ENCODE data around the gene KHDC1L.
"Not testable (repeated sequence)": the region's sequence is repeated elsewhere in the genome, so short reads cannot be mapped to it uniquely, and the experiment has no call there.

KHDC1L gene

DNA sequence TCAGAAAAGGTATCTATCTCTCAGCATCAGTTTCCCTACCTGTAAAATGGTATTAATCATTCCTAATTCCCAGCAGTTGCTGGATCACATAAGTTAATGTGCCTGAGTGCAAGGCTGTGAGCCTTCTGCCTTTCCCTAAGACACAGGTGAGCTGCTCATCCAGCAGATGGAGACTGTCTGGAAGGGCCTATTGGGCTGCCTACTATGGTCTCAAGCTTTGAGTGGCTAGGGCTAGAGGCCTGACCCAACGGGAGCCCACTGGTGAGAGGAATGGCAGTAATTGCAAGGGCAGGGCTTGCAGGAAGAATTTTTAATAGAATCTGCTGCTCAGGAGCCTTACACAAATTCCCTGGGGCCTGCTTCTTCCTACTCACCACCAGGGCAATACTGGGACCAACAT is 33.4 kb upstream of the KHDC1L start:
- H3K4me3 ChIP-seq (replicated peaks; ENCODE audit: low read depth, low read length): no peak overlapping the region
- TF ChIP-seq, protein P1, sequence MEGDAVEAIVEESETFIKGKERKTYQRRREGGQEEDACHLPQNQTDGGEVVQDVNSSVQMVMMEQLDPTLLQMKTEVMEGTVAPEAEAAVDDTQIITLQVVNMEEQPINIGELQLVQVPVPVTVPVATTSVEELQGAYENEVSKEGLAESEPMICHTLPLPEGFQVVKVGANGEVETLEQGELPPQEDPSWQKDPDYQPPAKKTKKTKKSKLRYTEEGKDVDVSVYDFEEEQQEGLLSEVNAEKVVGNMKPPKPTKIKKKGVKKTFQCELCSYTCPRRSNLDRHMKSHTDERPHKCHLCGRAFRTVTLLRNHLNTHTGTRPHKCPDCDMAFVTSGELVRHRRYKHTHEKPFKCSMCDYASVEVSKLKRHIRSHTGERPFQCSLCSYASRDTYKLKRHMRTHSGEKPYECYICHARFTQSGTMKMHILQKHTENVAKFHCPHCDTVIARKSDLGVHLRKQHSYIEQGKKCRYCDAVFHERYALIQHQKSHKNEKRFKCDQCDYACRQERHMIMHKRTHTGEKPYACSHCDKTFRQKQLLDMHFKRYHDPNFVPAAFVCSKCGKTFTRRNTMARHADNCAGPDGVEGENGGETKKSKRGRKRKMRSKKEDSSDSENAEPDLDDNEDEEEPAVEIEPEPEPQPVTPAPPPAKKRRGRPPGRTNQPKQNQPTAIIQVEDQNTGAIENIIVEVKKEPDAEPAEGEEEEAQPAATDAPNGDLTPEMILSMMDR (IDR thresholded peaks at IDR 0.05; ENCODE audit: insufficient read depth, low read length, poor library complexity, severe bottlenecking): no peak
- no peak for DNase-seq (ENCODE audit: extremely low read depth, insufficient read length)
- H3K27me3 ChIP-seq (replicated peaks; ENCODE audit: control insufficient read depth, insufficient read depth, low read length): no peaks in the 10 kb centered on the region
- no peaks in the 10 kb centered on the region for H3K36me3 ChIP-seq (ENCODE audit: control insufficient read depth, insufficient read depth, low read length)

- H3K4me3 ChIP-seq (replicated peaks; ENCODE audit: low read depth, low read length); H3K27me3 ChIP-seq (replicated peaks; ENCODE audit: control insufficient read depth, insufficient read depth, low read length); H3K36me3 ChIP-seq (ENCODE audit: control insufficient read depth, insufficient read depth, low read length); DNase-seq (ENCODE audit: extremely low read depth, insufficient read length): not testable (repeated sequence)
These were observed 29.0 kb upstream of the KHDC1L start for GRCh38 chr6:73254323-73254722.

DNA sequence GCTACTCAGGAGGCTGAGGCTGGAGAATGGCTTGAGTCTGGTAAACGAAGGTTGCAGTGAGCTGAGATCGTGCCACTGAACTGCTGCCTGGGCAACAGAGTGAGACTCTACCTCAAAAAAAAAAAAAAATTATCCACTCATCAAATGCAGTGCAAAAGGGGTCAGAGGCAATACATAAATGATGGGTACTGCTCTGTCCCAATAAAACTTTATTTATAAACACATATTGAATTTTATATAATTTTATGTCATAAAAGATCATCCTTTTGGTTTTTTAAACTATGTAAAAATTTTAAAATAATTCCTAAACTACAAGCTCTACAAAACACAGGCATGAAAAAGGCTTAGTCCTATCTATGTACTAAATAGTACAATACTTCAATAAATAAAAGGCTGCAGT is 27.4 kb upstream of the KHDC1L start:
- no peak overlapping the region for H3K4me3 ChIP-seq (replicated peaks; ENCODE audit: low read depth, low read length)
- no peaks in the 10 kb centered on the region for H3K36me3 ChIP-seq (ENCODE audit: control insufficient read depth, insufficient read depth, low read length)
- TF ChIP-seq, protein P1 (IDR thresholded peaks at IDR 0.05; ENCODE audit: insufficient read depth, low read length, poor library complexity, severe bottlenecking): no peak
- no peak for DNase-seq (ENCODE audit: extremely low read depth, insufficient read length)
- H3K27me3 ChIP-seq (replicated peaks; ENCODE audit: control insufficient read depth, insufficient read depth, low read length): no peaks in the 10 kb centered on the region

DNA sequence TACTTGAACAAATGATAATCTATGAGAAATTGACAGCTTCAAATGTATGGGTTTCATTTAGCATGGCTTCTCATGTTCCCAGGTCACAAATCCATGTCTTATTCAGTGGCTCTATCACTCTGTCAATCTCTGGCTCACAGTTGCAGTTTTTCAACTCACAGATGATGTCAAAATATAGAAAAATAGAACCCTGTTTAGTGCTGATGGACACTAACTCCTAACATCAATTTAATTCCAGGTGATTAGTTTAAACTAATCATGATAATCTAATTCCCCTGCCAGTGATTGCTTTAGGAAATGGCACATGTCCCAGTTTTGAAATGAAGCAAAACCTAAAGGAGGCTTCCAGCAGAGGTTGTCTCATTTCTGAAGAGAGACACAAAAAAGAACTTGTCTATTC is 24.7 kb upstream of the KHDC1L start:
- Histone ChIP-seq H3K27me3 (replicated peaks; ENCODE audit: control insufficient read depth, insufficient read depth, low read length) (no peaks in the 10 kb centered on the region), H3K36me3 (ENCODE audit: control insufficient read depth, insufficient read depth, low read length) (no peaks in the 10 kb centered on the region), H3K4me3 (replicated peaks; ENCODE audit: low read depth, low read length) (no peak overlapping the region)
- DNase-seq (ENCODE audit: extremely low read depth, insufficient read length): no peak
- TF ChIP-seq, protein P1 (IDR thresholded peaks at IDR 0.05; ENCODE audit: insufficient read depth, low read length, poor library complexity, severe bottlenecking): no peak

GRCh38 chr6:73248192-73248903 is 23.1 kb upstream of the KHDC1L start:
- no peak for DNase-seq (ENCODE audit: extremely low read depth, insufficient read length)
- H3K27me3 ChIP-seq (replicated peaks; ENCODE audit: control insufficient read depth, insufficient read depth, low read length): no peaks in the 10 kb centered on the region
- no peak overlapping the region for H3K4me3 ChIP-seq (replicated peaks; ENCODE audit: low read depth, low read length)
- TF ChIP-seq, protein P1 (IDR thresholded peaks at IDR 0.05; ENCODE audit: insufficient read depth, low read length, poor library complexity, severe bottlenecking): no peak
- H3K36me3 ChIP-seq (ENCODE audit: control insufficient read depth, insufficient read depth, low read length): no peaks in the 10 kb centered on the region

- no peak for DNase-seq (ENCODE audit: extremely low read depth, insufficient read length)
- H3K36me3 ChIP-seq (ENCODE audit: control insufficient read depth, insufficient read depth, low read length): no peaks in the 10 kb centered on the region
- TF ChIP-seq, protein P1 (IDR thresholded peaks at IDR 0.05; ENCODE audit: insufficient read depth, low read length, poor library complexity, severe bottlenecking): no peak
- no peak overlapping the region for H3K4me3 ChIP-seq (replicated peaks; ENCODE audit: low read depth, low read length)
- H3K27me3 ChIP-seq (replicated peaks; ENCODE audit: control insufficient read depth, insufficient read depth, low read length): no peaks in the 10 kb centered on the region
These were observed 16.7 kb upstream of the KHDC1L start for GRCh38 chr6:73242001-73242400.

Measured in GM06990 (cell line).